Activated CD8-positive, alpha-beta memory T cell treated with anti-CD3 and anti-CD28 coated beads for 24 hours (primary cell): ENCODE data around the gene LGMN.
A peak's percentile ranks its signal among the peaks of the same experiment; 100 is the strongest.

Experiments used
- DNase-seq: peaks from one replicate; pipeline ENCODE4 v3.0.0-alpha.2; 2020

LGMN gene

GRCh38 chr14:92724516-92725340 lies 23.7 kb downstream of the LGMN start:
- no peak for DNase-seq

GRCh38 chr14:92719890-92720323 lies 28.5 kb downstream of the LGMN start:
- no peak for DNase-seq

GRCh38 chr14:92719421-92719820 lies 29.0 kb downstream of the LGMN start:
- no peak for DNase-seq

- no peak for DNase-seq
These were observed 29.8 kb downstream of the LGMN start for GRCh38 chr14:92718664-92719063.

- DNase-seq = no peak
These were observed 30.8 kb downstream of the LGMN start for GRCh38 chr14:92717571-92718042.

- DNase-seq = no peak
These were observed 32.3 kb downstream of the LGMN start for GRCh38 chr14:92716131-92716530.

- peak; percentile 94 for DNase-seq
These were observed 33.6 kb downstream of the LGMN start for GRCh38 chr14:92714739-92715307.

GRCh38 chr14:92712654-92713051 lies 35.8 kb downstream of the LGMN start:
- DNase-seq = no peak

GRCh38 chr14:92711976-92712653 lies 36.3 kb downstream of the LGMN start:
- DNase-seq = no peak

GRCh38 chr14:92710001-92710341 lies 38.5 kb downstream of the LGMN start:
- DNase-seq = no peak

- no peak for DNase-seq
These were observed 39.0 kb downstream of the LGMN start for GRCh38 chr14:92709340-92710000.

- DNase-seq = no peak
These were observed 42.0 kb downstream of the LGMN start for GRCh38 chr14:92706386-92706785.

GRCh38 chr14:92704821-92705220 lies 43.6 kb downstream of the LGMN start:
- no peak for DNase-seq

- no peak for DNase-seq
These were observed 44.2 kb downstream of the LGMN start for GRCh38 chr14:92704036-92704804.

- no peak for DNase-seq
These were observed 44.9 kb downstream of the LGMN start for GRCh38 chr14:92703516-92703915.

- no peak for DNase-seq
These were observed 45.9 kb downstream of the LGMN start for GRCh38 chr14:92702441-92702918.

GRCh38 chr14:92701826-92702225 lies 46.6 kb downstream of the LGMN start:
- no peak for DNase-seq

- no peak for DNase-seq
These were observed 50.0 kb downstream of the LGMN start for GRCh38 chr14:92698393-92698792.

- no peak for DNase-seq
These were observed 52.1 kb downstream of the LGMN start for GRCh38 chr14:92696366-92696765.

GRCh38 chr14:92695562-92695961 lies 52.9 kb downstream of the LGMN start:
- DNase-seq = no peak

GRCh38 chr14:92694807-92695206 lies 53.6 kb downstream of the LGMN start:
- no peak for DNase-seq

- no peak for DNase-seq
These were observed 54.2 kb downstream of the LGMN start for GRCh38 chr14:92693998-92694795.
